Endothelial cell of umbilical vein (primary cell): ENCODE results near the gene PSD2. TPM values are rescaled to one million over a fixed set of nuclear protein-coding genes. Genes with fewer than 3 reads are reported as not detected.

Experiments
- BruUV-seq: library from RNA; stranded (reverse); fragments of 400-500 nt; replicated peaks from 2 replicates; lab custom pipeline; 2021; lab: Mats Ljungman, UMichigan
- CTCF ChIA-PET: fragments of 300-600, 350-600 bp; sonication (Branson Sonifier 250); formaldehyde crosslinking; loops from one replicate; lab custom pipeline; 2021; ENCODE audit warnings: antibody characterized with exemption, inconsistent platforms; lab: Charles Lee
- POLR2A ChIA-PET: fragments of 300-600, 350-600 bp; sonication (Branson Sonifier 250); formaldehyde crosslinking; loops from one replicate; lab custom pipeline; 2021; ENCODE audit warnings: antibody characterized with exemption, inconsistent platforms; lab: Charles Lee
- DNase-seq: peaks from one replicate; pipeline ENCODE4 v3.0.0-alpha.2; 2011; ENCODE audit warnings: low read depth, low spot score
- FAIRE-seq: peaks from 2 replicates; lab custom pipeline; 2011; peaks lifted over from hg19 to GRCh38; lab: Jason Lieb, UNC
- H2AFZ ChIP-seq: 2 replicates; pipeline ENCODE4 v1.6.0; 2012; ENCODE audit warnings: low read depth, low read length, control low read depth, inconsistent platforms
- H3K27ac ChIP-seq: 2 replicates; pipeline ENCODE4 v1.5.1; 2011; ENCODE audit warnings: low read depth, mild to moderate bottlenecking, control low read depth, low read length, moderate library complexity; ENCODE audit not compliant: insufficient read depth
- H3K27me3 ChIP-seq, 2 experiments: 2 replicates each; pipeline versions ENCODE4 v1.6.0 to v1.6.1; 2011; ENCODE audit warnings: low read length in 2 of 2, mixed read lengths in 1 of 2; ENCODE audit not compliant: control insufficient read depth in 2 of 2, insufficient read depth in 2 of 2
- H3K36me3 ChIP-seq, 2 experiments: 2 replicates in 1 of 2; 3 replicates in 1 of 2; pipeline ENCODE4 v1.5.1; 2011; ENCODE audit warnings: low read length in 2 of 2, mild to moderate bottlenecking in 1 of 2, moderate library complexity in 1 of 2; ENCODE audit not compliant: control insufficient read depth in 2 of 2, insufficient read depth in 2 of 2; ENCODE audit errors: extremely low read depth in 1 of 2
- H3K4me1 ChIP-seq: 3 replicates; pipeline ENCODE4 v1.5.1; 2011; ENCODE audit warnings: mild to moderate bottlenecking, low read length; ENCODE audit not compliant: control insufficient read depth, insufficient read depth; ENCODE audit errors: extremely low read depth
- H3K4me2 ChIP-seq: 2 replicates; pipeline ENCODE4 v1.6.1; 2011; ENCODE audit warnings: low read length, control low read depth, mixed read lengths; ENCODE audit not compliant: insufficient read depth
- H3K4me3 ChIP-seq, 3 experiments: fragments of 200-600 bp in 1 of 3; sonication (generic), shearing (Covaris generic) in 1 of 3; replicated peaks in 1 of 3; 2 replicates each; pipeline ENCODE4 v1.5.1; 2011 to 2016; ENCODE audit warnings: control low read depth in 3 of 3, low read length in 3 of 3, mild to moderate bottlenecking in 2 of 3, inconsistent platforms in 1 of 3, low read depth in 1 of 3, moderate library complexity in 1 of 3; ENCODE audit not compliant: insufficient read depth in 1 of 3
- H3K79me2 ChIP-seq: 2 replicates; pipeline ENCODE4 v1.6.0; 2012; ENCODE audit warnings: low read length, inconsistent platforms; ENCODE audit not compliant: control insufficient read depth, insufficient read depth
- H3K9ac ChIP-seq: replicated peaks from 2 replicates; pipeline ENCODE3; 2011; ENCODE audit warnings: low read length, control low read depth; ENCODE audit not compliant: insufficient read depth; ENCODE audit errors: extremely low read depth
- H3K9me1 ChIP-seq: replicated peaks from 3 replicates; pipeline ENCODE4 v1.6.0; 2011; ENCODE audit warnings: mild to moderate bottlenecking, low read length; ENCODE audit not compliant: control insufficient read depth, insufficient read depth; ENCODE audit errors: extremely low read depth
- H3K9me3 ChIP-seq: replicated peaks from 2 replicates; pipeline ENCODE4 v1.5.1; 2012; ENCODE audit warnings: low read length, inconsistent platforms; ENCODE audit not compliant: control insufficient read depth, insufficient read depth
- H4K20me1 ChIP-seq: replicated peaks from 2 replicates; pipeline ENCODE3; 2011; ENCODE audit warnings: mild to moderate bottlenecking, low read length; ENCODE audit not compliant: control insufficient read depth, insufficient read depth; ENCODE audit errors: extremely low read depth
- CTCF ChIP-seq, 2 donors: IDR thresholded peaks; 1 replicate in 1 of 2; 2 replicates in 1 of 2; pipeline ENCODE4 v1.5.1; 2011; ENCODE audit warnings: low read length in 2 of 2, mild to moderate bottlenecking in 2 of 2, moderate library complexity in 2 of 2, control low read depth in 1 of 2, inconsistent platforms in 1 of 2, low read depth in 1 of 2; ENCODE audit not compliant: insufficient read depth in 1 of 2; ENCODE audit errors: extremely low read depth in 1 of 2
- EZH2 ChIP-seq: IDR thresholded peaks from 2 replicates; pipeline ENCODE4 v1.6.1; 2012; ENCODE audit warnings: borderline replicate concordance, low read depth, mild to moderate bottlenecking, moderate library complexity, low read length, inconsistent platforms; ENCODE audit not compliant: severe bottlenecking
- FOS ChIP-seq: IDR thresholded peaks from 2 replicates; pipeline ENCODE4 v1.6.1; 2011; ENCODE audit warnings: mild to moderate bottlenecking, low read length, moderate library complexity, borderline replicate concordance; ENCODE audit not compliant: insufficient read depth
- GATA2 ChIP-seq: IDR thresholded peaks from 2 replicates; pipeline ENCODE4 v1.7.0; 2011; ENCODE audit warnings: low read depth, mild to moderate bottlenecking, moderate library complexity, mixed read lengths, low read length; ENCODE audit not compliant: insufficient read length, insufficient read depth
- JUN ChIP-seq: IDR thresholded peaks from 2 replicates; pipeline ENCODE4 v1.6.1; 2011; ENCODE audit warnings: borderline replicate concordance, low read depth; ENCODE audit not compliant: insufficient read length, insufficient read depth
- MAX ChIP-seq: IDR thresholded peaks from 2 replicates; pipeline ENCODE4 v1.6.1; 2011; ENCODE audit not compliant: insufficient read depth, insufficient read length
- MYC ChIP-seq: IDR thresholded peaks from one replicate; pipeline ENCODE4 v1.6.1; 2011; ENCODE audit warnings: mild to moderate bottlenecking, low read depth, low read length
- POLR2A ChIP-seq: IDR thresholded peaks from 2 replicates; pipeline ENCODE4 v1.6.1; 2012; ENCODE audit warnings: low read depth, mild to moderate bottlenecking, control low read depth, low read length
- POLR2AphosphoS5 ChIP-seq: IDR thresholded peaks from 2 replicates; pipeline ENCODE4 v1.6.1; 2012; ENCODE audit warnings: low read depth, mild to moderate bottlenecking, control low read depth, low read length, moderate library complexity; ENCODE audit not compliant: insufficient read depth
- dilution Hi-C: fragments of 300-500 bp; cut with MboI; formaldehyde crosslinking; loops from one replicate; pipeline ENCODE4 v1.15.0; 2019; ENCODE audit warnings: low sequenced_read_pairs; ENCODE audit not compliant: extremely low pct_ligation_motif_present
- intact Hi-C: fragments of 100-400 bp; cut with micrococcal nuclease; formaldehyde crosslinking; loops from one replicate; pipeline ENCODE4 v1.10.0; 2022
- polyA plus RNA-seq, 4 experiments: library from polyadenylated mRNA; depleted of rRNA in 3 of 4; stranded (reverse) in 3 of 4; unstranded in 1 of 4; fragments of >200 nt; gene quantifications; 2 replicates each; pipeline versions ENCODE4 v1.2.1 to v1.2.3, GENCODE V29; 2011 to 2012; ENCODE audit warnings: missing spikeins in 1 of 4
- total RNA-seq: library from RNA; stranded (reverse); gene quantifications from 2 replicates; pipeline ENCODE4 v1.2.3, GENCODE V29; 2021

The PSD2 gene
- total and polyA plus RNA-seq, 2 donors (not counting 3 experiments of a cell fraction or from before 2014, with no cell fraction given), result not detected

- Histone ChIP-seq H3K27ac (no peak overlapping the region), H3K4me3 (no peak overlapping the region), H3K9ac (no peak overlapping the region), H2AFZ (no peak overlapping the region), H3K4me1 (no peaks in the 10 kb centered on the region), H4K20me1 (no peaks in the 10 kb centered on the region), H3K27me3 (peaks cover 13 to 24% of the 10 kb centered on the region in 2 experiments), H3K79me2 (no peaks in the 10 kb centered on the region), H3K9me3 (no peaks in the 10 kb centered on the region), H3K9me1 (no peaks in the 10 kb centered on the region), H3K36me3 (no peaks in the 10 kb centered on the region), H3K4me2 (no peak overlapping the region)
- DNase-seq (no peak), FAIRE-seq (no peak)
- dilution Hi-C loops, result no loop called here
- CTCF ChIA-PET, result interaction anchor here (0.7 kb wide), 1 partner anchor 29 kb away, joined by 3 read pairs; no protein-coding TSS in a partner anchor
- POLR2A ChIA-PET, result no interaction called here
- BruUV-seq, result no TSS peak
- intact Hi-C loops, result no loop called here
- TF ChIP-seq FOS (no peak), POLR2AphosphoS5 (no peak), MYC (no peak), JUN (no peak), EZH2 (no peak), POLR2A (no peak), GATA2 (no peak), MAX (no peak), CTCF (IDR thresholded peaks at IDR 0.05; ENCODE audit: extremely low read depth in 1 of 2, insufficient read depth in 1 of 2, low read depth in 1 of 2, low read length in 2 of 2) (no peak)
These were observed 93.8 kb downstream of the PSD2 start for GRCh38 chr5:139889410-139889809.
